KMS-11 (cell line): ENCODE results near the gene GRM7.

ENCODE experiments used
- H2AFZ ChIP-seq: fragments of 200-600 bp; sonication (generic); 2 replicates; pipeline ENCODE4 v1.6.1; 2016; ENCODE audit warnings: antibody characterized with exemption, mixed run types, low read depth
- H3K27ac ChIP-seq: fragments of 200-600 bp; sonication (generic); 2 replicates; pipeline ENCODE4 v1.6.1; 2016; ENCODE audit warnings: mild to moderate bottlenecking, mixed run types
- H3K27me3 ChIP-seq: fragments of 200-600 bp; sonication (generic); 2 replicates; pipeline ENCODE4 v1.6.1; 2017; ENCODE audit warnings: mild to moderate bottlenecking, low read depth, mixed run types, moderate library complexity; ENCODE audit not compliant: insufficient read depth
- H3K36me3 ChIP-seq: fragments of 200-600 bp; sonication (generic); 2 replicates; pipeline ENCODE4 v1.6.1; 2017; ENCODE audit warnings: mild to moderate bottlenecking, mixed run types; ENCODE audit not compliant: insufficient read depth
- H3K4me1 ChIP-seq: fragments of 200-600 bp; sonication (generic); 2 replicates; pipeline ENCODE4 v1.6.1; 2016; ENCODE audit warnings: mild to moderate bottlenecking, low read depth, mixed run types; ENCODE audit not compliant: poor library complexity, severe bottlenecking
- H3K4me2 ChIP-seq: fragments of 200-600 bp; sonication (generic); 2 replicates; pipeline ENCODE4 v1.7.0; 2016; ENCODE audit warnings: mild to moderate bottlenecking, mixed run types
- H3K4me3 ChIP-seq: fragments of 200-600 bp; sonication (generic); IDR thresholded peaks from 2 replicates; pipeline ENCODE4 v1.6.1; 2017; ENCODE audit warnings: low read depth, low read length, mixed read lengths; ENCODE audit not compliant: insufficient read depth
- H3K79me2 ChIP-seq: fragments of 200-600 bp; sonication (generic); 2 replicates; pipeline ENCODE4 v1.6.1; 2016; ENCODE audit warnings: low read depth, mixed run types; ENCODE audit not compliant: insufficient read depth
- H3K9ac ChIP-seq: fragments of 200-600 bp; sonication (generic); 2 replicates; pipeline ENCODE4 v1.6.1; 2016; ENCODE audit warnings: mild to moderate bottlenecking, mixed run types
- H4K20me1 ChIP-seq: fragments of 200-600 bp; sonication (generic); 2 replicates; pipeline ENCODE4 v1.6.1; 2016; ENCODE audit warnings: mild to moderate bottlenecking, mixed run types; ENCODE audit not compliant: insufficient read depth
- TF ChIP-seq, protein P1 (sequence below): fragments of 200-600 bp; sonication (generic); conservative IDR thresholded peaks from 2 replicates; pipeline ENCODE4 v1.6.1; 2017; ENCODE audit warnings: low read depth, mild to moderate bottlenecking, antibody characterized with exemption, low read length, moderate library complexity, mixed read lengths

The GRM7 gene

GRCh38 chr3:7195934-7196333 lies 335.0 kb downstream of the GRM7 start:
- TF ChIP-seq, protein P1, sequence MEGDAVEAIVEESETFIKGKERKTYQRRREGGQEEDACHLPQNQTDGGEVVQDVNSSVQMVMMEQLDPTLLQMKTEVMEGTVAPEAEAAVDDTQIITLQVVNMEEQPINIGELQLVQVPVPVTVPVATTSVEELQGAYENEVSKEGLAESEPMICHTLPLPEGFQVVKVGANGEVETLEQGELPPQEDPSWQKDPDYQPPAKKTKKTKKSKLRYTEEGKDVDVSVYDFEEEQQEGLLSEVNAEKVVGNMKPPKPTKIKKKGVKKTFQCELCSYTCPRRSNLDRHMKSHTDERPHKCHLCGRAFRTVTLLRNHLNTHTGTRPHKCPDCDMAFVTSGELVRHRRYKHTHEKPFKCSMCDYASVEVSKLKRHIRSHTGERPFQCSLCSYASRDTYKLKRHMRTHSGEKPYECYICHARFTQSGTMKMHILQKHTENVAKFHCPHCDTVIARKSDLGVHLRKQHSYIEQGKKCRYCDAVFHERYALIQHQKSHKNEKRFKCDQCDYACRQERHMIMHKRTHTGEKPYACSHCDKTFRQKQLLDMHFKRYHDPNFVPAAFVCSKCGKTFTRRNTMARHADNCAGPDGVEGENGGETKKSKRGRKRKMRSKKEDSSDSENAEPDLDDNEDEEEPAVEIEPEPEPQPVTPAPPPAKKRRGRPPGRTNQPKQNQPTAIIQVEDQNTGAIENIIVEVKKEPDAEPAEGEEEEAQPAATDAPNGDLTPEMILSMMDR: no peak
- H3K36me3 ChIP-seq: no peaks in the 10 kb centered on the region
- no peak overlapping the region for H3K27ac ChIP-seq
- no peak overlapping the region for H3K4me2 ChIP-seq
- no peaks in the 10 kb centered on the region for H3K79me2 ChIP-seq
- H4K20me1 ChIP-seq: no peaks in the 10 kb centered on the region
- H3K9ac ChIP-seq: no peak overlapping the region
- no peaks in the 10 kb centered on the region for H3K27me3 ChIP-seq
- no peaks in the 10 kb centered on the region for H3K4me1 ChIP-seq
- H3K4me3 ChIP-seq: no peak overlapping the region
- no peak overlapping the region for H2AFZ ChIP-seq

DNA sequence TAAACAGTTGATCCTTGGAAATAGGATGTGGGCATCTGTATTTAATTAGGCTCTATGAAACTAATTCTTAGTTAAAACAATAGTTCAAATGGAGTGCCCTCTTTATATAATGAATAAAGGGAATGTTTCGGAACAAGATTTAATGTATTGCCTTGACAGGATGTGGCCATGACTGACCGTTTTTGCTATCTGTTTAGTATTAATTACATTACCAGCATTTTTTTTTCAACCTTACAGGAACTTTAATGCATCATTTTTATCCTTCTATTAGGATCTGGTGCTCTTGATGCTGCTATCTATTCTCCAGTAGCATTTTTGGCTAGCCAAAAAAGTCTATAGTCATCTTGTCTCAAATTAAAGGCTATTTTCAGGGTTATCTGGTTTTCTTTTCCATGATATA lies 340.9 kb downstream of the GRM7 start:
- Histone ChIP-seq H3K27ac (no peak overlapping the region), H3K4me2 (no peak overlapping the region), H3K4me1 (peaks cover 3% of the 10 kb centered on the region), H3K9ac (no peak overlapping the region), H3K79me2 (no peaks in the 10 kb centered on the region), H3K4me3 (no peak overlapping the region), H2AFZ (no peak overlapping the region), H3K36me3 (no peaks in the 10 kb centered on the region), H4K20me1 (no peaks in the 10 kb centered on the region), H3K27me3 (no peaks in the 10 kb centered on the region)
- TF ChIP-seq, protein P1: no peak

GRCh38 chr3:7203969-7204847 lies 343.3 kb downstream of the GRM7 start:
- Histone ChIP-seq H3K4me3 (no peak overlapping the region), H3K36me3 (no peaks in the 10 kb centered on the region), H3K9ac (no peak overlapping the region), H4K20me1 (no peaks in the 10 kb centered on the region), H2AFZ (no peak overlapping the region), H3K27me3 (no peaks in the 10 kb centered on the region), H3K79me2 (no peaks in the 10 kb centered on the region), H3K4me2 (no peak overlapping the region), H3K4me1 (peaks cover 3% of the 10 kb centered on the region), H3K27ac (no peak overlapping the region)
- TF ChIP-seq, protein P1: no peak

- no peak overlapping the region for H3K4me3 ChIP-seq
- H3K27me3 ChIP-seq: no peaks in the 10 kb centered on the region
- TF ChIP-seq, protein P1: no peak
- H3K36me3 ChIP-seq: no peaks in the 10 kb centered on the region
- no peaks in the 10 kb centered on the region for H4K20me1 ChIP-seq
- no peak overlapping the region for H3K4me2 ChIP-seq
- no peaks in the 10 kb centered on the region for H3K79me2 ChIP-seq
- H2AFZ ChIP-seq: peak overlapping the region; percentile 79; the same call in 1 of the 2 replicates
- peaks cover 3% of the 10 kb centered on the region for H3K4me1 ChIP-seq
- no peak overlapping the region for H3K27ac ChIP-seq
- no peak overlapping the region for H3K9ac ChIP-seq
Observed at GRCh38 chr3:7204848-7205156, 343.9 kb downstream of the GRM7 start.
